GM21526 (cell line): ENCODE measurements around the gene ZNF555.

Experiments
- ATAC-seq: cut with Tn5 transposase; IDR thresholded peaks from one replicate; pipeline ENCODE4 v1.9.1; 2021; ENCODE audit warnings: moderate library complexity; ENCODE audit not compliant: unreplicated experiment, low FRiP score

ZNF555 gene

DNA sequence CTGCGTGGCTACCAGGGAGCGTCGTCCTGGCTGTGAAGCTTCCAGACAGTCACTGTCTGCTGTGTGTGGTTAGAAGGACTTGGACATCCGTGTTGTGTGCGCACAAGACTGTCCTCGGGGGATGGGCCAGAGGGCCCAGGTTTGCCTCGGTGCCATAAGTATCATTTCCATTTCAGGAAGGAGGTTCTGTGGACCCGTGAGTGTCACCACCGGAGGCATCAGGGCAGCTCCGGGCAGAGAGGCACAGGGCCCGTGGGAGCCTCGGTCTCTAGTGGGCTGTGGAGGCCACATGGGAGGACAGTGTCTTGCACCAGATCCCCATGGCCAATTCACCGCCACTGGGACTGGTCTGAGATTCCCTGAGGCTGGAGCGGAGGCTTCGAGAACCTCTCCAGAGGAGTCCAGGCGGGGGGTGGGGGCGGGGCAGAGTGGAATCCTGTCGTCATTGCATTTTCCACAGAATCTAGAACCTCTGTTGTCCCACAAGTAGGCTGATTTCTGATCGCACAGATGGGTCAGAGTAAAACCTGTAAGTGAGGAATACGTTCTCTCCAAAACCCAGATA, 65.4 kb downstream of the ZNF555 start:
- ATAC-seq: no peak
